K562 (cell line): ENCODE results near the gene PRICKLE3. TPM values are rescaled to one million over a fixed set of nuclear protein-coding genes. Genes with fewer than 3 reads are reported as not detected.
"Not testable (repeated sequence)": the region's sequence is repeated elsewhere in the genome, so short reads cannot be mapped to it uniquely, and the experiment has no call there.

Source experiments
- ATAC-seq: fragments of 200-7000 bp; cut with Tn5 transposase; 3 replicates; pipeline ENCODE4 v1.9.1; 2020; ENCODE audit warnings: moderate library complexity
- BruUV-seq: library from RNA; stranded (reverse); fragments of 400-500 nt; replicated peaks from 2 replicates; lab custom pipeline; 2021; lab: Mats Ljungman, UMichigan
- CTCF ChIA-PET: fragments of 300-600 bp; formaldehyde crosslinking; extraction: SDS; loops from one replicate; lab custom pipeline; 2021; ENCODE audit warnings: low intra/inter-chr PET ratio; lab: Yijun Ruan, JAX
- POLR2A ChIA-PET: fragments of 300-600, 350-650 bp; sonication (Branson Sonifier 250); formaldehyde crosslinking; extraction: SDS; loops from one replicate; lab custom pipeline; 2021; ENCODE audit warnings: antibody characterized with exemption, inconsistent platforms; lab: Yijun Ruan, JAX
- DNase-seq, 4 experiments: peaks; one replicate each; pipeline versions ENCODE4 v3.0.0 to v3.0.0-alpha.2; 2011 to 2018; ENCODE audit warnings: low spot score in 3 of 4, mixed read lengths in 3 of 4; ENCODE audit errors: extremely low read depth in 1 of 4
- FAIRE-seq: peaks from 2 replicates; lab custom pipeline; 2011; peaks lifted over from hg19 to GRCh38; lab: Jason Lieb, UNC
- H2AFZ ChIP-seq: 2 replicates; pipeline ENCODE4 v1.6.0; 2011; ENCODE audit warnings: low read depth, low read length, control low read depth, inconsistent platforms
- H3K27ac ChIP-seq: fragments of 200-600 bp; 3 replicates; pipeline ENCODE4 v1.8.0; 2011; ENCODE audit warnings: low read depth, mild to moderate bottlenecking, control low read depth, inconsistent platforms, low read length, moderate library complexity, mixed read lengths; ENCODE audit errors: extremely low read depth
- H3K27me3 ChIP-seq, 2 experiments: fragments of 300-600 bp in 1 of 2; 2 replicates in 1 of 2; 3 replicates in 1 of 2; pipeline versions ENCODE4 v1.6.0 to v1.8.0; 2011; ENCODE audit warnings: inconsistent platforms in 2 of 2, low read length in 2 of 2, mild to moderate bottlenecking in 1 of 2, mixed read lengths in 1 of 2, moderate library complexity in 1 of 2; ENCODE audit not compliant: control insufficient read depth in 2 of 2, insufficient read depth in 2 of 2
- H3K36me3 ChIP-seq: fragments of 300-600 bp; 3 replicates; pipeline ENCODE4 v1.8.0; 2011; ENCODE audit warnings: mild to moderate bottlenecking, low read length, inconsistent platforms; ENCODE audit not compliant: control insufficient read depth, insufficient read depth
- H3K4me1 ChIP-seq, 2 experiments: fragments of 200-600 bp in 1 of 2; replicated peaks in 1 of 2; 2 replicates in 1 of 2; 3 replicates in 1 of 2; pipeline versions ENCODE4 v1.5.1 to v1.8.0; 2011; ENCODE audit warnings: inconsistent platforms in 2 of 2, low read length in 2 of 2, mild to moderate bottlenecking in 1 of 2, mixed read lengths in 1 of 2, moderate library complexity in 1 of 2; ENCODE audit not compliant: control insufficient read depth in 2 of 2, insufficient read depth in 2 of 2
- H3K4me2 ChIP-seq: 2 replicates; pipeline ENCODE4 v1.6.1; 2011; ENCODE audit warnings: low read length, control low read depth, inconsistent platforms, mixed read lengths; ENCODE audit not compliant: insufficient read depth
- H3K4me3 ChIP-seq: fragments of 200-600 bp; sonication (generic), shearing (Covaris generic); 2 replicates; pipeline ENCODE4 v1.5.1; 2016; ENCODE audit warnings: control low read depth, inconsistent platforms
- H3K79me2 ChIP-seq: fragments of 200-600 bp; 3 replicates; pipeline ENCODE4 v1.8.0; 2011; ENCODE audit warnings: low read length, inconsistent platforms; ENCODE audit not compliant: control insufficient read depth, insufficient read depth
- H3K9ac ChIP-seq, 2 experiments: 2 replicates each; pipeline versions ENCODE4 v1.6.0 to v1.6.1; 2011; ENCODE audit warnings: low read depth in 2 of 2, low read length in 2 of 2, control low read depth in 1 of 2, inconsistent platforms in 1 of 2, mild to moderate bottlenecking in 1 of 2, mixed read lengths in 1 of 2; ENCODE audit not compliant: insufficient read depth in 1 of 2
- H3K9me1 ChIP-seq: one replicate; pipeline ENCODE4 v1.6.0; 2011; ENCODE audit warnings: inconsistent platforms, mild to moderate bottlenecking, low read length, moderate library complexity; ENCODE audit not compliant: control insufficient read depth, insufficient read depth
- H3K9me3 ChIP-seq: replicated peaks from 2 replicates; pipeline ENCODE4 v1.5.1; 2011; ENCODE audit warnings: low read depth, low read length, inconsistent platforms; ENCODE audit not compliant: control insufficient read depth, insufficient read depth
- H4K20me1 ChIP-seq: replicated peaks from 2 replicates; pipeline ENCODE4 v1.6.1; 2011; ENCODE audit warnings: low read length, inconsistent platforms, mixed read lengths; ENCODE audit not compliant: control insufficient read depth, insufficient read depth
- L3MBTL2 ChIP-seq: fragments of 450-650 bp; IDR thresholded peaks from 2 replicates; pipeline ENCODE4 v1.6.1; 2016; ENCODE audit warnings: mild to moderate bottlenecking, moderate library complexity
- WGBS: fragments of 100-300 bp; shearing (Covaris generic); methylation state at CpG from one replicate; pipeline ENCODE4 v1.1.6; 2016; ENCODE audit warnings: low coverage, mixed read lengths; ENCODE audit not compliant: insufficient coverage; ENCODE audit errors: missing lambda C conversion rate; 5-methylcytosine and 5-hydroxymethylcytosine counted together
- in situ Hi-C: fragments of 300-500 bp; cut with MboI; formaldehyde crosslinking; loops from 4 replicates; pipeline ENCODE4 v1.15.0; 2018; ENCODE audit warnings: inconsistent platforms, mixed read lengths
- intact Hi-C: fragments of 100-400 bp; cut with micrococcal nuclease; formaldehyde crosslinking; loops from 2 replicates; pipeline ENCODE4 v1.14.2; 2022
- polyA plus RNA-seq, 8 experiments: library from polyadenylated mRNA; depleted of rRNA in 4 of 8; stranded (reverse) in 5 of 8; unstranded in 3 of 8; fragments of >200 nt; fragmentation: Nextera tagmentation in 2 of 8; fragmentation: Illumina TruSeq in 1 of 8; extraction: Ambion mirVana in 2 of 8; extraction: Trizol in 1 of 8; gene quantifications; 2 replicates each; pipeline versions ENCODE4 v1.2.1 to v1.2.3, GENCODE V29; 2011 to 2014; ENCODE audit warnings: inconsistent platforms in 1 of 8, missing spikeins in 1 of 8
- total RNA-seq, 7 experiments: library from RNA; depleted of rRNA in 6 of 7; stranded (reverse); fragments of >200 nt in 6 of 7; fragmentation: Illumina TruSeq in 2 of 7; extraction: Trizol in 2 of 7; gene quantifications; 2 replicates each; pipeline versions ENCODE4 v1.2.1 to v1.2.3, GENCODE V29; 2011 to 2021; ENCODE audit warnings: low replicate concordance in 1 of 7
- TF ChIP-seq, protein P1 (sequence below): fragments of 200-800 bp; sonication (Bioruptor generic); IDR thresholded peaks from 2 replicates; pipeline ENCODE4 v1.6.1; 2016; ENCODE audit warnings: missing genetic modification characterization, missing compliant biosample characterization

PRICKLE3 gene
- total and polyA plus RNA-seq, 9 of the 15 experiments (the other 6 are each of a cell fraction or from before 2014, with no cell fraction given) = 1.1 to 44.3 (median 14.0) TPM

DNA sequence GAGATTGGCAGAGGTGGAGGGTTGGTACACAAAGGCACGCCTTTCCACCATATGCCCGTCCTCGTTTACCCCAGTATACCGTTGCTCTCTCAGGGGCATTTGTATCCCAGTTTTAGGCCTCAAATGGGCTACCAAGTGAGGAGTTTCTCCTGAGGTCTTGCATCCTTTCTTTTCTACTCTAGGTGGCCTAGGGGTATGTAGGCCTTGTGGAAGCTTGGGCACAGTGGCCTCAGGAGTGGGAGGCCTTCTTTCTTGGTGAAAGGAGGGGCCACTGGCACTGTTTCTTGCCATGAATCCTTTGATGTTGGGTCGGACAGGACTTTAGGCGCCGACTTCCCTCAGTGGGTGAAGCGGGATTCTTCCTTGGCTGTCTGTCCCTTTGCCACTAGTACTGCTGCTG, 38.9 kb downstream of the PRICKLE3 start (continued):
- TF ChIP-seq, protein P1, sequence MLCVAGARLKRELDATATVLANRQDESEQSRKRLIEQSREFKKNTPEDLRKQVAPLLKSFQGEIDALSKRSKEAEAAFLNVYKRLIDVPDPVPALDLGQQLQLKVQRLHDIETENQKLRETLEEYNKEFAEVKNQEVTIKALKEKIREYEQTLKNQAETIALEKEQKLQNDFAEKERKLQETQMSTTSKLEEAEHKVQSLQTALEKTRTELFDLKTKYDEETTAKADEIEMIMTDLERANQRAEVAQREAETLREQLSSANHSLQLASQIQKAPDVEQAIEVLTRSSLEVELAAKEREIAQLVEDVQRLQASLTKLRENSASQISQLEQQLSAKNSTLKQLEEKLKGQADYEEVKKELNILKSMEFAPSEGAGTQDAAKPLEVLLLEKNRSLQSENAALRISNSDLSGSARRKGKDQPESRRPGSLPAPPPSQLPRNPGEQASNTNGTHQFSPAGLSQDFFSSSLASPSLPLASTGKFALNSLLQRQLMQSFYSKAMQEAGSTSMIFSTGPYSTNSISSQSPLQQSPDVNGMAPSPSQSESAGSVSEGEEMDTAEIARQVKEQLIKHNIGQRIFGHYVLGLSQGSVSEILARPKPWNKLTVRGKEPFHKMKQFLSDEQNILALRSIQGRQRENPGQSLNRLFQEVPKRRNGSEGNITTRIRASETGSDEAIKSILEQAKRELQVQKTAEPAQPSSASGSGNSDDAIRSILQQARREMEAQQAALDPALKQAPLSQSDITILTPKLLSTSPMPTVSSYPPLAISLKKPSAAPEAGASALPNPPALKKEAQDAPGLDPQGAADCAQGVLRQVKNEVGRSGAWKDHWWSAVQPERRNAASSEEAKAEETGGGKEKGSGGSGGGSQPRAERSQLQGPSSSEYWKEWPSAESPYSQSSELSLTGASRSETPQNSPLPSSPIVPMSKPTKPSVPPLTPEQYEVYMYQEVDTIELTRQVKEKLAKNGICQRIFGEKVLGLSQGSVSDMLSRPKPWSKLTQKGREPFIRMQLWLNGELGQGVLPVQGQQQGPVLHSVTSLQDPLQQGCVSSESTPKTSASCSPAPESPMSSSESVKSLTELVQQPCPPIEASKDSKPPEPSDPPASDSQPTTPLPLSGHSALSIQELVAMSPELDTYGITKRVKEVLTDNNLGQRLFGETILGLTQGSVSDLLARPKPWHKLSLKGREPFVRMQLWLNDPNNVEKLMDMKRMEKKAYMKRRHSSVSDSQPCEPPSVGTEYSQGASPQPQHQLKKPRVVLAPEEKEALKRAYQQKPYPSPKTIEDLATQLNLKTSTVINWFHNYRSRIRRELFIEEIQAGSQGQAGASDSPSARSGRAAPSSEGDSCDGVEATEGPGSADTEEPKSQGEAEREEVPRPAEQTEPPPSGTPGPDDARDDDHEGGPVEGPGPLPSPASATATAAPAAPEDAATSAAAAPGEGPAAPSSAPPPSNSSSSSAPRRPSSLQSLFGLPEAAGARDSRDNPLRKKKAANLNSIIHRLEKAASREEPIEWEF = 0 out of 2 replicates have a peak, but pooled peaks have one; percentile 3
- TF ChIP-seq L3MBTL2 = peak; percentile 31; the same call in 1 of the 2 replicates
- TF ChIP-seq, all 486 proteins: peak for 7

DNA sequence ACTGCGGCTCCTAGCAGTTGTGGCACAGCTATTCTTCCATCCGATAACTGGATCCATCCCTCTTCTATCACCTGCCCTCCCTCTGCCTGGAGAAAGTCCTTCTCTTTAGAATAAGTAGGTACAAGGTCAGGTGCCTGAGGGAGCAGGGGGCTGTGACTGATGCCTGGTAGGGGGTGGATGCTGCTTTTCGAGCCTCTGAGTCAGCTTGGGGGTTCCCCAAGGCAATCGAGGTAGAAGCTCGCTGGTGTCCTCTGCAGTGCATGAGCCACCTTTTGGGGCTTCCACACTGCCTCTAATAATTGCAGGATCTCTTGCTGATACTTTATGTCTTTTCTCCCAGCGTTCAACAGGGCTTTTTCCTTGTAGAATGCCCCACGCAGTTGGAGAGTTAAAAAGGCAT, 43.0 kb downstream of the PRICKLE3 start:
- POLR2A ChIA-PET = interaction anchor here (0.8 to 1.3 kb wide), 2 partner anchors 16 to 29 kb away, joined by 3 read pairs; no protein-coding TSS in a partner anchor
- peaks cover 92% of the 10 kb centered on the region for H3K36me3 ChIP-seq
- H3K9ac ChIP-seq, H3K9me1 ChIP-seq, H3K4me3 ChIP-seq, H4K20me1 ChIP-seq, BruUV-seq, in situ Hi-C loops, FAIRE-seq, CTCF ChIA-PET, DNase-seq, H3K27ac ChIP-seq, H2AFZ ChIP-seq, H3K4me2 ChIP-seq, intact Hi-C loops, ATAC-seq, H3K27me3 ChIP-seq: not testable (repeated sequence)
- peaks cover 45% of the 10 kb centered on the region for H3K9me3 ChIP-seq
- H3K4me1 ChIP-seq = peaks cover 0 to 12% of the 10 kb centered on the region in 2 experiments; a peak in 3 of 5 replicates
- peaks cover 71% of the 10 kb centered on the region for H3K79me2 ChIP-seq
- 97% methylated on average over 5 of the region's 7 CpGs for WGBS

DNA sequence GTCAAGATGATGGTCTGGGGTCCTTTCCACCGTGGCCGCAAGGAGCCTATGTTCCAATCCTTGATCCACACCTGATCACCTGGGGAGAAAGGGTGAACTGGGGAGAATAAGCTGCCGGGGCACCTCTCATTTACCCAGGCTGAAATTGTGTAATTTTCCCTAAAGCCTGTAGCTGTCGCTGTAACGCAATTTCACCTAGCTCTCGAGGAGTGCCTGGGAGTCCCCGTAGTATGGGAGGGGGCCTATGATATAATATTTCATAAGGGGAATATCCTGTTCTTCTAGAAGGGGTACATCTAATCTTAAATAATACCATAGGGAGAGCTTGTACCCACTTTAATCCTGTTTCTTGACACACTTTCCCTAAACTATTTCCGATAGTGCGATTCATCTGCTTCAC, 43.9 kb downstream of the PRICKLE3 start:
- BruUV-seq, H3K27me3 ChIP-seq, H4K20me1 ChIP-seq, H3K4me2 ChIP-seq, FAIRE-seq, DNase-seq, H3K27ac ChIP-seq, H2AFZ ChIP-seq, H3K9me1 ChIP-seq, in situ Hi-C loops, CTCF ChIA-PET, H3K9ac ChIP-seq, intact Hi-C loops, ATAC-seq, H3K4me3 ChIP-seq: not testable (repeated sequence)
- H3K36me3 ChIP-seq = peaks cover 94% of the 10 kb centered on the region
- peaks cover 45% of the 10 kb centered on the region for H3K9me3 ChIP-seq
- WGBS = 84% methylated on average over 8 of the region's 9 CpGs
- POLR2A ChIA-PET = interaction anchor here (1.0 kb wide), 1 partner anchor 9 kb away, joined by 3 read pairs; no protein-coding TSS in a partner anchor
- H3K4me1 ChIP-seq = peaks cover 0 to 12% of the 10 kb centered on the region in 2 experiments; a peak in 3 of 5 replicates
- peaks cover 62% of the 10 kb centered on the region for H3K79me2 ChIP-seq
